Left lobe of liver (tissue), 2 donors: ENCODE data around the gene PCDHGA7. TPM values are rescaled to one million over a fixed set of nuclear protein-coding genes. Genes with fewer than 3 reads are reported as not detected.
"Not testable (repeated sequence)": the region's sequence is repeated elsewhere in the genome, so short reads cannot be mapped to it uniquely, and the experiment has no call there.

ENCODE experiments used
- ATAC-seq: fragments of 200-7000 bp; cut with Tn5 transposase; one replicate; pipeline ENCODE4 v1.9.1; 2020; ENCODE audit warnings: mild to moderate bottlenecking, moderate library complexity
- DNase-seq: peaks from one replicate; pipeline ENCODE4 v3.0.0-alpha.2; 2020; ENCODE audit warnings: low spot score
- total RNA-seq: library from RNA; stranded (reverse); gene quantifications from one replicate; pipeline ENCODE4 v1.2.1, GENCODE V29; 2021
- donor health status: DM: no; HTN: no; CAD: no; lungs with moderate emphysema.
- donor health status: DM: no; HTN: yes; CAD: no.

PCDHGA7 gene
- 0.33 TPM for total RNA-seq

GRCh38 chr5:141382469-141383294 is at the start of gene PCDHGA7:
TSS of gene PCDHGA7 (plus strand) at chr5:141382742. CDS start at chr5:141382900, 158 bp downstream.
- DNase-seq (no peak), ATAC-seq (no peak)

GRCh38 chr5:141338538-141339306 is 43.8 kb upstream of the PCDHGA7 start, which contains the start of gene PCDHGA2:
TSS of gene PCDHGA2 (plus strand) at chr5:141338760.
- peak; percentile 58 for ATAC-seq
- DNase-seq: no peak

- not testable (repeated sequence) for ATAC-seq, DNase-seq
Measured at GRCh38 chr5:141340781-141341354, 41.7 kb upstream of the PCDHGA7 start.

- no peak for ATAC-seq
- DNase-seq: no peak
Measured at GRCh38 chr5:141342773-141343172, 39.8 kb upstream of the PCDHGA7 start.

- ATAC-seq (peak; percentile 47), DNase-seq (no peak)
Measured at GRCh38 chr5:141343242-141343952, 39.1 kb upstream of the PCDHGA7 start, which contains the start of gene PCDHGA3. TSS of gene PCDHGA3 (plus strand) at chr5:141343829. CDS start at chr5:141344034, 205 bp downstream.

- no peak for ATAC-seq
- no peak for DNase-seq
Measured at GRCh38 chr5:141343953-141344463, 38.5 kb upstream of the PCDHGA7 start.

- no peak for ATAC-seq
- no peak for DNase-seq
Measured at GRCh38 chr5:141345327-141345726, 37.2 kb upstream of the PCDHGA7 start.

GRCh38 chr5:141346017-141346416 is 36.5 kb upstream of the PCDHGA7 start:
- not testable (repeated sequence) for DNase-seq, ATAC-seq

GRCh38 chr5:141349917-141350619 is 32.5 kb upstream of the PCDHGA7 start, which contains the start of gene PCDHGB1:
TSS of gene PCDHGB1 (plus strand) at chr5:141350099. CDS start at chr5:141350261, 162 bp downstream.
- peak; percentile 44 for ATAC-seq
- DNase-seq: no peak

- ATAC-seq: no peak
Measured at GRCh38 chr5:141351591-141351990, 31.0 kb upstream of the PCDHGA7 start.

GRCh38 chr5:141354900-141355469 is 27.6 kb upstream of the PCDHGA7 start, which contains the start of gene PCDHGA4:
TSS of gene PCDHGA4 (plus strand) at chr5:141355021. CDS start at chr5:141355108, 87 bp downstream.
- DNase-seq (no peak), ATAC-seq (peak; percentile 18)

More at GRCh38 chr5:141351591-141351990, 31.0 kb upstream of the PCDHGA7 start:
- no peak for DNase-seq

GRCh38 chr5:141355641-141356040 is 26.9 kb upstream of the PCDHGA7 start:
- ATAC-seq: no peak
- DNase-seq: no peak

- no peak for ATAC-seq
- DNase-seq: no peak
Measured at GRCh38 chr5:141356133-141356532, 26.4 kb upstream of the PCDHGA7 start.

GRCh38 chr5:141356950-141357349 is 25.6 kb upstream of the PCDHGA7 start:
- DNase-seq: no peak
- no peak for ATAC-seq

GRCh38 chr5:141359790-141360426 is 22.6 kb upstream of the PCDHGA7 start, which contains the start of gene PCDHGB2:
TSS of gene PCDHGB2 (plus strand) at chr5:141359994. CDS start at chr5:141360136, 142 bp downstream.
- ATAC-seq (peak; percentile 41), DNase-seq (no peak)

GRCh38 chr5:141360685-141361084 is 21.9 kb upstream of the PCDHGA7 start:
- ATAC-seq (no peak), DNase-seq (no peak)

- DNase-seq (no peak), ATAC-seq (no peak)
Measured at GRCh38 chr5:141362719-141363118, 19.8 kb upstream of the PCDHGA7 start.

GRCh38 chr5:141363952-141364660 is 18.4 kb upstream of the PCDHGA7 start, which contains the start of gene PCDHGA5:
TSS of gene PCDHGA5 (plus strand) at chr5:141364162. CDS start at chr5:141364331, 169 bp downstream.
- no peak for ATAC-seq
- DNase-seq: no peak
